Gastroesophageal sphincter (tissue), 4 donors: ENCODE data around the gene CHD5. TPM values are rescaled to one million over a fixed set of nuclear protein-coding genes. Genes with fewer than 3 reads are reported as not detected.

Source experiments
- ATAC-seq: fragments of 150-250 bp; one replicate; pipeline ENCODE4 v1.9.1; 2016; ENCODE audit warnings: mild to moderate bottlenecking, moderate library complexity
- H3K27ac ChIP-seq, 4 donors: fragments of 200-600 bp; sonication (generic) in 3 of 4; 1 replicate in 3 of 4; 2 replicates in 1 of 4; pipeline ENCODE4 v1.5.1; 2016 to 2019
- H3K27me3 ChIP-seq: fragments of 200-600 bp; sonication (generic); one replicate; pipeline ENCODE4 v1.5.1; 2019
- H3K36me3 ChIP-seq, 2 donors: fragments of 200-600 bp; sonication (generic); one replicate each; pipeline ENCODE4 v1.5.1; 2019; ENCODE audit warnings: control low read depth in 1 of 2
- H3K4me1 ChIP-seq, 3 donors: fragments of 200-600 bp; sonication (generic); 1 replicate in 2 of 3; 2 replicates in 1 of 3; pipeline ENCODE4 v1.5.1; 2016 to 2019; ENCODE audit warnings: control low read depth in 2 of 3
- H3K4me3 ChIP-seq, 2 donors: fragments of 200-600 bp; sonication (generic); one replicate each; pipeline ENCODE4 v1.5.1; 2019; ENCODE audit warnings: mild to moderate bottlenecking in 1 of 2, moderate library complexity in 1 of 2
- H3K9me3 ChIP-seq, 3 donors: fragments of 200-600 bp; sonication (generic); one replicate each; pipeline ENCODE4 v1.5.1; 2017 to 2019; ENCODE audit warnings: control low read depth in 2 of 3
- EP300 ChIP-seq: sonication (generic); formaldehyde crosslinking; IDR thresholded peaks from one replicate; pipeline ENCODE4 v1.6.1; 2017; ENCODE audit warnings: antibody characterized with exemption, mild to moderate bottlenecking
- POLR2A ChIP-seq, 2 donors: fragments of 450-650 bp; IDR thresholded peaks; one replicate each; pipeline ENCODE4 v1.6.1; 2017; ENCODE audit warnings: antibody characterized with exemption in 2 of 2, mild to moderate bottlenecking in 2 of 2, moderate library complexity in 1 of 2
- POLR2AphosphoS5 ChIP-seq: sonication (generic); formaldehyde crosslinking; IDR thresholded peaks from one replicate; pipeline ENCODE4 v1.6.1; 2017; ENCODE audit warnings: antibody characterized with exemption
- WGBS, 2 donors: methylation state at CpG; one replicate each; pipeline ENCODE4 v1.1.5; 2018; ENCODE audit warnings: low coverage in 1 of 2; 5-methylcytosine and 5-hydroxymethylcytosine counted together
- total RNA-seq, 4 donors: library from RNA; depleted of rRNA; stranded (reverse); fragments of >200 nt; gene quantifications; one replicate each; pipeline ENCODE4 v1.1.0, GENCODE V29; 2016
- TF ChIP-seq, protein P1 (sequence below), 4 experiments: fragments of 200-600 bp in 2 of 4; fragments of 450-650 bp in 2 of 4; sonication (generic) in 1 of 4; IDR thresholded peaks; one replicate each; pipeline ENCODE4 v1.5.1; 2017 to 2019; ENCODE audit warnings: antibody characterized with exemption in 4 of 4, mild to moderate bottlenecking in 2 of 4, moderate library complexity in 2 of 4

CHD5 gene
- total RNA-seq, 4 donors from 2014 or later, result 4.4 to 34.9 (median 9.2) TPM

DNA sequence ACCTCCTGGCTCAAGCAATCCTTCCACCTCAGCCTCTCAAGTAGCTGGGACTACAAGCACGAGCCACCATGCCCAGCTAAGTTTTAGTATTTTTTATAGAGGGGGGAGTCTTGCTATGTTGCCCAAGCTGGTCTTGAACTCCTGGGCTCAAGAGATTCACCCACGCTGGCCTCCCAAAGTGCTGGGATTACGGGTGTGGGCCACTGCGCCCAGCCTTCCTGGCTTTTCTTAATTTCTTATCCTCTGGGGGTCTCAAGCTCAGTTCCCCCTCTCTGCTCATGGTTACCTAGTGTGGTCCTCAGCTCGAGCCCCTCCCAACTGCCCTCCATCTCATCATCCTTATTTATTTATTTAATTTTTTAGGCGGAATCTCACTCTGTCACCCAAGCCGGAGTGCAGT is 22.1 kb upstream of the CHD5 start:
- ATAC-seq, result no peak
- Histone ChIP-seq H3K9me3 (no peaks in the 10 kb centered on the region), H3K4me1 (peaks cover 4 to 54% (median 33%) of the 10 kb centered on the region in 3 donors), H3K36me3 (peaks cover 0 to 3% of the 10 kb centered on the region in 2 donors), H3K27ac (no peak overlapping the region), H3K4me3 (no peak overlapping the region), H3K27me3 (peaks cover 10% of the 10 kb centered on the region)
- 77 to 90% methylated on average over 2 to 7 of the region's 7 CpGs for WGBS, 2 donors
- no peak for TF ChIP-seq EP300
- TF ChIP-seq, protein P1, sequence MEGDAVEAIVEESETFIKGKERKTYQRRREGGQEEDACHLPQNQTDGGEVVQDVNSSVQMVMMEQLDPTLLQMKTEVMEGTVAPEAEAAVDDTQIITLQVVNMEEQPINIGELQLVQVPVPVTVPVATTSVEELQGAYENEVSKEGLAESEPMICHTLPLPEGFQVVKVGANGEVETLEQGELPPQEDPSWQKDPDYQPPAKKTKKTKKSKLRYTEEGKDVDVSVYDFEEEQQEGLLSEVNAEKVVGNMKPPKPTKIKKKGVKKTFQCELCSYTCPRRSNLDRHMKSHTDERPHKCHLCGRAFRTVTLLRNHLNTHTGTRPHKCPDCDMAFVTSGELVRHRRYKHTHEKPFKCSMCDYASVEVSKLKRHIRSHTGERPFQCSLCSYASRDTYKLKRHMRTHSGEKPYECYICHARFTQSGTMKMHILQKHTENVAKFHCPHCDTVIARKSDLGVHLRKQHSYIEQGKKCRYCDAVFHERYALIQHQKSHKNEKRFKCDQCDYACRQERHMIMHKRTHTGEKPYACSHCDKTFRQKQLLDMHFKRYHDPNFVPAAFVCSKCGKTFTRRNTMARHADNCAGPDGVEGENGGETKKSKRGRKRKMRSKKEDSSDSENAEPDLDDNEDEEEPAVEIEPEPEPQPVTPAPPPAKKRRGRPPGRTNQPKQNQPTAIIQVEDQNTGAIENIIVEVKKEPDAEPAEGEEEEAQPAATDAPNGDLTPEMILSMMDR (IDR thresholded peaks at IDR 0.05), result no peak
- TF ChIP-seq POLR2AphosphoS5, result no peak
- TF ChIP-seq POLR2A (IDR thresholded peaks at IDR 0.05), result no peak

GRCh38 chr1:6200188-6200809 is 20.2 kb upstream of the CHD5 start:
- no peak for ATAC-seq

DNA sequence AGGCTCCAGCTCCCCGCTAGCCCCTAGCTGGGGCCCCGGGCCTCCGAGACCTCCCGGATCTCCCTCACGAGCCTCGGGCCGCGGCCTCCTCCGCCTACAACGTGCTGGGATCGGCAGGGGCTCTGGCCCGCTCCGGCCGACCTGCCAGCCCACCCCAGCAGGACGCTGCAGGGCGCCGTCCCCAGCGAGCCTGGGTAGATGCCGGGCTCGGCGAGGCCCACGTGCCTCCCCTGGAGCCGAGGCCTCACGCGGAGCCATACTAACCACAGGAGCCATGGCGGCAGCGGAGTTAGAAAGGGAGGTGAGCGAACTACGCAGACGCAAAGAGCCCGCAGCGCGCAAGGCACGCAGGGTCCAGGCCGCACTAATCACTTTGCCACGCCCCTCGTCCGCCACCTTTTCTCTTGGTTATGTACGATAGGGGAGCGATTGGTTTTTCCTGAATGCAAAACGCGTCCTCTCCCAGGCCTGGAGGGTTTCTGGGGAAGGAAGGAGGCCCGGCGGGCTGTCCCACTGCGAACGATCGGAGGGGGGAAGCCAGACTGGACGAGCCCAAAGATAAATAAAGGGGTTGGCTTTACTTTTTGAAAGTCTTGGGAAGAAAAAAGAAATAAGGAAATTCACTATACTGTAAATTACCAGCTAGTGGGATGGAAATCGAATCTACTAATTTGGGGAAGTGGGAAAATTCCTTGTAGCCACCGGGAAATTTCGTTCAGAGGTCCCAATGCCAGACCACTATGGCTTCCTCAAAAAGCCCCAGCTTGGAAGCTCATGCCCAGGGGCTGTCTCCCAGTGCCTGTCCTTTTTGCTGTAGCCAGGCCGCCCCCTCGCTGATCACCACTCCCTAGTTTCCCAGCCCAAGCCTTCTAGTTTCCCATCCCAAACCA is 19.4 kb upstream of the CHD5 start, which contains the start of gene RPL22:
Gene RPL22 (minus strand): TSS at position 298 of the 890 bp plus-strand sequence. CDS start 22 bp downstream, at position 276.
- H3K36me3 ChIP-seq, result peaks cover 0 to 30% of the 10 kb centered on the region in 2 donors
- TF ChIP-seq EP300 (no peak), POLR2A (IDR thresholded peaks at IDR 0.05) (peak; percentile 42 to 57), POLR2AphosphoS5 (peak; percentile 92)
- TF ChIP-seq, protein P1 (IDR thresholded peaks at IDR 0.05), result peak in 1 of 4 experiments; percentile 18
- ATAC-seq, result peak; percentile 100
- H3K9me3 ChIP-seq, result no peaks in the 10 kb centered on the region
- peaks cover 4 to 53% (median 22%) of the 10 kb centered on the region in 3 donors for H3K4me1 ChIP-seq
- H3K4me3 ChIP-seq, result peak within 1 kb of the TSS; percentile 59 to 66
- peak within 1 kb of the TSS; percentile 72 to 86 (median 82) for H3K27ac ChIP-seq
- WGBS, 2 donors, result 0% methylated on average over 6 to 20 of the region's 53 CpGs
- H3K27me3 ChIP-seq, result no peaks in the 10 kb centered on the region

More at GRCh38 chr1:6200188-6200809, 20.2 kb upstream of the CHD5 start:
- Histone ChIP-seq H3K9me3 (no peaks in the 10 kb centered on the region), H3K4me1 (peaks cover 4 to 53% (median 26%) of the 10 kb centered on the region in 3 donors), H3K36me3 (peaks cover 0 to 23% of the 10 kb centered on the region in 2 donors), H3K4me3 (peak overlapping the region; percentile 41 to 59), H3K27ac (peak overlapping the region; percentile 72 to 86 (median 82)), H3K27me3 (no peaks in the 10 kb centered on the region)
- TF ChIP-seq POLR2AphosphoS5, result no peak
- WGBS, 2 donors, result 50 to 60% methylated on average over 2 to 7 of the region's 10 CpGs

- no peak for ATAC-seq
- H3K4me1 ChIP-seq, result peaks cover 4 to 56% (median 22%) of the 10 kb centered on the region in 3 donors
- peak overlapping the region; percentile 16 to 86 (median 82) for H3K27ac ChIP-seq
- H3K4me3 ChIP-seq, result peak overlapping the region; percentile 59 to 66
- TF ChIP-seq, protein P1 (IDR thresholded peaks at IDR 0.05), result no peak
- no peak for TF ChIP-seq POLR2A (IDR thresholded peaks at IDR 0.05)
- no peak for TF ChIP-seq POLR2AphosphoS5
- TF ChIP-seq EP300, result no peak
- H3K27me3 ChIP-seq, result no peaks in the 10 kb centered on the region
- 0 to 1% methylated on average over 16 to 17 of the region's 31 CpGs for WGBS, 2 donors
- H3K36me3 ChIP-seq, result peaks cover 0 to 38% of the 10 kb centered on the region in 2 donors
- H3K9me3 ChIP-seq, result no peaks in the 10 kb centered on the region
These were observed 18.7 kb upstream of the CHD5 start for GRCh38 chr1:6198646-6199297.
